Measurements from ENCODE around the gene RBMS2.

RBMS2 gene

GRCh38 chr12:56630180-56630632 lies 108.6 kb downstream of the RBMS2 start, which contains the start of gene BAZ2A (continued):
- TF ChIP-seq ARNTL (CRISPR knock-in tag; IDR thresholded peaks at IDR 0.05; ENCODE audit: borderline replicate concordance, low read depth) (no peak), TCF4 (CRISPR knock-in tag; IDR thresholded peaks at IDR 0.05; ENCODE audit: borderline replicate concordance) (no peak), RARB (CRISPR knock-in tag; IDR thresholded peaks at IDR 0.05) (no peak), ZNF565 (CRISPR knock-in tag; conservative IDR thresholded peaks at IDR 0.05; ENCODE audit: low read depth) (no peak), ISL1 (CRISPR knock-in tag; IDR thresholded peaks at IDR 0.05) (no peak), CSRNP3 (CRISPR knock-in tag; IDR thresholded peaks at IDR 0.05) (no peak)

- no peak for TF ChIP-seq TSHZ2 (CRISPR knock-in tag; IDR thresholded peaks at IDR 0.05)
- TF ChIP-seq ESRRG (CRISPR knock-in tag; IDR thresholded peaks at IDR 0.05): no peak
- ATAC-seq: no peak
Measured at GRCh38 chr12:56631790-56632700, 110.4 kb downstream of the RBMS2 start.

GRCh38 chr12:56632701-56633467 lies 111.3 kb downstream of the RBMS2 start:
- ATAC-seq: no peak
- TF ChIP-seq ZFP30 (CRISPR knock-in tag; IDR thresholded peaks at IDR 0.05) (no peak), ZNF565 (CRISPR knock-in tag; conservative IDR thresholded peaks at IDR 0.05; ENCODE audit: low read depth) (no peak), ZC3H10 (CRISPR knock-in tag; IDR thresholded peaks at IDR 0.05) (no peak), PPARA (CRISPR knock-in tag; IDR thresholded peaks at IDR 0.05; ENCODE audit: borderline replicate concordance) (no peak), GLIS3 (CRISPR knock-in tag; IDR thresholded peaks at IDR 0.05) (no peak), POU6F1 (CRISPR knock-in tag; IDR thresholded peaks at IDR 0.05; ENCODE audit: borderline replicate concordance, low read depth) (no peak), TCF4 (CRISPR knock-in tag; IDR thresholded peaks at IDR 0.05; ENCODE audit: borderline replicate concordance) (no peak), PATZ1 (CRISPR knock-in tag; IDR thresholded peaks at IDR 0.05; ENCODE audit: borderline replicate concordance) (no peak), TSHZ2 (CRISPR knock-in tag; IDR thresholded peaks at IDR 0.05) (no peak), SNAI2 (CRISPR knock-in tag; IDR thresholded peaks at IDR 0.05) (no peak), OSR1 (CRISPR knock-in tag; IDR thresholded peaks at IDR 0.05) (no peak), ZFP3 (CRISPR knock-in tag; IDR thresholded peaks at IDR 0.05) (no peak), CREB5 (CRISPR knock-in tag; IDR thresholded peaks at IDR 0.05; ENCODE audit: low read depth) (no peak), CSDC2 (CRISPR knock-in tag; IDR thresholded peaks at IDR 0.05) (no peak), ESRRG (CRISPR knock-in tag; IDR thresholded peaks at IDR 0.05) (no peak)
